ENCODE results near the gene SAC3D1. TPM values are rescaled to one million over a fixed set of nuclear protein-coding genes. Genes with fewer than 3 reads are reported as not detected.

Gene SAC3D1
- total RNA-seq, 1 experiment from 2014 or later = 61.0 TPM

GRCh38 chr11:65090628-65091027 is 49.6 kb downstream of the SAC3D1 start:
- ATAC-seq (no peak), DNase-seq (no peak)
- no peak overlapping the region for H3K4me2 ChIP-seq (ENCODE audit: low read length)
- no peak overlapping the region for H3K4me3 ChIP-seq (ENCODE audit: low read length)
- BruUV-seq (replicated peaks) = no TSS peak
- TF ChIP-seq EZH2 (IDR thresholded peaks at IDR 0.05; ENCODE audit: low read length, unreplicated experiment) (no peak), CTCF (conservative IDR thresholded peaks at IDR 0.05; ENCODE audit: low read depth, low read length) (no peak), EZH2phosphoT487 (IDR thresholded peaks at IDR 0.05; ENCODE audit: borderline replicate concordance, low read length) (no peak)
- no peak overlapping the region for H3K27ac ChIP-seq (ENCODE audit: low read length)
- no peaks in the 10 kb centered on the region for H3F3A ChIP-seq (ENCODE audit: low read length, unreplicated experiment)
- peaks cover 10% of the 10 kb centered on the region; the same call in 1 of the 2 replicates for H3K36me3 ChIP-seq (ENCODE audit: low read depth, low read length)
- no peaks in the 10 kb centered on the region for H4K20me1 ChIP-seq (ENCODE audit: low read length)
- peaks cover 2% of the 10 kb centered on the region; the same call in 1 of the 2 replicates for H3K4me1 ChIP-seq (ENCODE audit: insufficient read depth, low read length)
- no peak overlapping the region for H3K9ac ChIP-seq (ENCODE audit: low read length)
- ChIA-PET CTCF (interaction anchor here (0.6 kb wide), 1 partner anchor 352 kb away, joined by 4 read pairs; no protein-coding TSS in a partner anchor), POLR2A (ENCODE audit: unreplicated experiment) (interaction anchor here (0.5 kb wide), 1 partner anchor 810 kb away, joined by 3 read pairs; the partner anchor contains the start of gene FOSL1)
- H3K79me2 ChIP-seq (ENCODE audit: low read length) = peaks cover 4% of the 10 kb centered on the region
- H3K9me2 ChIP-seq (replicated peaks; ENCODE audit: low read length) = no peaks in the 10 kb centered on the region
- H3K27me3 ChIP-seq (ENCODE audit: low read length) = no peaks in the 10 kb centered on the region
- H2AFZ ChIP-seq (ENCODE audit: low read length) = no peak overlapping the region
- no peaks in the 10 kb centered on the region for H3K9me3 ChIP-seq (ENCODE audit: low read length)
- intact Hi-C loops (cut with micrococcal nuclease) = no loop called here

Small RNA genes within 50 kb of the gene (microRNA-seq; reads per million reads assigned to microRNA genes)
- not detected for gene MIR6879 (ENCODE audit: unreplicated experiment)

Other genes with a start within 250 kb of the SAC3D1 start
- 55.6 and 57.0 TPM in 2 replicates for gene MAP4K2, start 238.0 kb upstream of the SAC3D1 start, total RNA-seq (2014; rRNA removed)
- 46.1 and 54.1 TPM in 2 replicates for gene MEN1, start 230.7 kb upstream of the SAC3D1 start, total RNA-seq (2014; rRNA removed)
- gene CDC42BPG, start 196.6 kb upstream of the SAC3D1 start, total RNA-seq (2014; rRNA removed) = 14.5 and 30.5 TPM in 2 replicates
- gene EHD1, start 162.6 kb upstream of the SAC3D1 start, total RNA-seq (2014; rRNA removed) = 340 and 370 TPM in 2 replicates
- gene ATG2A, start 124.0 kb upstream of the SAC3D1 start, total RNA-seq (2014; rRNA removed) = 45.6 and 51.4 TPM in 2 replicates
- gene PPP2R5B, start 116.5 kb upstream of the SAC3D1 start, total RNA-seq (2014; rRNA removed) = 24.9 and 31.3 TPM in 2 replicates
- gene GPHA2, start 105.3 kb upstream of the SAC3D1 start, total RNA-seq (2014; rRNA removed) = not detected in 2 replicates
- not detected in 2 replicates for gene MAJIN, start 69.1 kb upstream of the SAC3D1 start, total RNA-seq (2014; rRNA removed)
- 0.52 TPM in 1 of 2 replicates, not detected in the other for gene BATF2, start 44.2 kb upstream of the SAC3D1 start, total RNA-seq (2014; rRNA removed)
- gene ARL2, start 27.1 kb upstream of the SAC3D1 start, total RNA-seq (2014; rRNA removed) = 86.0 and 107 TPM in 2 replicates
- gene SNX15, start 13.8 kb upstream of the SAC3D1 start, total RNA-seq (2014; rRNA removed) = 15.1 and 40.4 TPM in 2 replicates
- 0.47 TPM in 1 of 2 replicates, not detected in the other for gene NAALADL1, start 17.3 kb downstream of the SAC3D1 start, total RNA-seq (2014; rRNA removed)
- 67.1 and 73.4 TPM in 2 replicates for gene CDCA5, start 42.8 kb downstream of the SAC3D1 start, total RNA-seq (2014; rRNA removed)
- 98.7 and 103 TPM in 2 replicates for gene ZFPL1, start 43.0 kb downstream of the SAC3D1 start, total RNA-seq (2014; rRNA removed)
- gene VPS51, start 55.0 kb downstream of the SAC3D1 start, total RNA-seq (2014; rRNA removed) = 414 and 743 TPM in 2 replicates
- gene TM7SF2, start 70.7 kb downstream of the SAC3D1 start, total RNA-seq (2014; rRNA removed) = 38.4 and 44.2 TPM in 2 replicates
- 48.2 and 59.0 TPM in 2 replicates for gene ZNHIT2, start 76.5 kb downstream of the SAC3D1 start, total RNA-seq (2014; rRNA removed)
- 1,119 and 1,157 TPM in 2 replicates for gene FAU, start 80.9 kb downstream of the SAC3D1 start, total RNA-seq (2014; rRNA removed)
- 163 and 183 TPM in 2 replicates for gene MRPL49, start 81.1 kb downstream of the SAC3D1 start, total RNA-seq (2014; rRNA removed)
- 22.3 and 33.2 TPM in 2 replicates for gene SYVN1, start 93.3 kb downstream of the SAC3D1 start, total RNA-seq (2014; rRNA removed)
- not detected in 2 replicates for gene SPDYC, start 129.0 kb downstream of the SAC3D1 start, total RNA-seq (2014; rRNA removed)
- 307 and 407 TPM in 2 replicates for gene CAPN1, start 140.7 kb downstream of the SAC3D1 start, total RNA-seq (2014; rRNA removed)
- gene POLA2, start 220.8 kb downstream of the SAC3D1 start, total RNA-seq (2014; rRNA removed) = 29.0 and 39.7 TPM in 2 replicates